GM19238 (cell line): ENCODE results near the gene ZCCHC4.
A peak's percentile ranks its signal among the peaks of the same experiment; 100 is the strongest.

ENCODE experiments used
- DNase-seq: peaks from one replicate; pipeline ENCODE4 v3.0.0; 2011; ENCODE audit warnings: low spot score; ENCODE audit not compliant: insufficient read length

Gene ZCCHC4

GRCh38 chr4:25312496-25313200 lies at the start of gene ZCCHC4:
TSS of gene ZCCHC4 (plus strand) at chr4:25312774. CDS start at chr4:25312810, 36 bp downstream.
- DNase-seq, result peak; percentile 50

GRCh38 chr4:25271866-25272265 lies 40.7 kb upstream of the ZCCHC4 start:
- no peak for DNase-seq

- no peak for DNase-seq
These were observed 32.4 kb upstream of the ZCCHC4 start for GRCh38 chr4:25280210-25280609.

- no peak for DNase-seq
These were observed 28.6 kb upstream of the ZCCHC4 start for GRCh38 chr4:25283948-25284347.

GRCh38 chr4:25284466-25284865 lies 28.1 kb upstream of the ZCCHC4 start:
- no peak for DNase-seq

- DNase-seq, result no peak
These were observed 22.0 kb upstream of the ZCCHC4 start for GRCh38 chr4:25290490-25291067.

- no peak for DNase-seq
These were observed 21.3 kb upstream of the ZCCHC4 start for GRCh38 chr4:25291158-25291733.

GRCh38 chr4:25297528-25298242 lies 14.9 kb upstream of the ZCCHC4 start:
- DNase-seq, result no peak

GRCh38 chr4:25299476-25300203 lies 12.9 kb upstream of the ZCCHC4 start:
- no peak for DNase-seq

- DNase-seq, result no peak
These were observed 11.1 kb upstream of the ZCCHC4 start for GRCh38 chr4:25301471-25301870.

- no peak for DNase-seq
These were observed 9.9 kb upstream of the ZCCHC4 start for GRCh38 chr4:25302626-25303025.

- DNase-seq, result no peak
These were observed 9.0 kb upstream of the ZCCHC4 start for GRCh38 chr4:25303578-25303977.

- no peak for DNase-seq
These were observed 6.0 kb upstream of the ZCCHC4 start for GRCh38 chr4:25306518-25307057.

GRCh38 chr4:25307596-25307995 lies 5.0 kb upstream of the ZCCHC4 start:
- no peak for DNase-seq

- DNase-seq, result no peak
These were observed 4.3 kb upstream of the ZCCHC4 start for GRCh38 chr4:25308306-25308705.

GRCh38 chr4:25308761-25309160 lies 3.8 kb upstream of the ZCCHC4 start:
- DNase-seq, result no peak

GRCh38 chr4:25310066-25310802 lies 2.3 kb upstream of the ZCCHC4 start:
- DNase-seq, result peak; percentile 15

GRCh38 chr4:25310803-25311166 lies 1.8 kb upstream of the ZCCHC4 start:
- DNase-seq, result no peak

- DNase-seq, result no peak
These were observed 774 bp downstream of the ZCCHC4 start for GRCh38 chr4:25313201-25313895.

GRCh38 chr4:25320336-25320735 lies 7.8 kb downstream of the ZCCHC4 start:
- no peak for DNase-seq
